ACC112 (cell line): ENCODE data around the gene RASSF3.
"Not testable (repeated sequence)": the region's sequence is repeated elsewhere in the genome, so short reads cannot be mapped to it uniquely, and the experiment has no call there.

Experiments
- H2AFZ ChIP-seq: fragments of 200-600 bp; sonication (generic); one replicate; pipeline ENCODE4 v1.6.0; 2017; ENCODE audit warnings: antibody characterized with exemption, low read length; ENCODE audit not compliant: unreplicated experiment
- H3K27ac ChIP-seq: fragments of 200-600 bp; sonication (generic); 2 replicates; pipeline ENCODE4 v1.5.1; 2014; ENCODE audit warnings: low read depth, mild to moderate bottlenecking, antibody characterized with exemption, low read length, moderate library complexity
- H3K27me3 ChIP-seq: fragments of 200-600 bp; sonication (generic); 2 replicates; pipeline ENCODE4 v1.6.1; 2014; ENCODE audit warnings: mild to moderate bottlenecking, antibody characterized with exemption, low read length, moderate library complexity, mixed read lengths; ENCODE audit not compliant: insufficient read depth
- H3K36me3 ChIP-seq: fragments of 200-600 bp; sonication (generic); 2 replicates; pipeline ENCODE4 v1.6.1; 2016; ENCODE audit warnings: mild to moderate bottlenecking, antibody characterized with exemption, low read length, moderate library complexity, mixed read lengths; ENCODE audit not compliant: insufficient read depth
- H3K4me1 ChIP-seq: fragments of 200-600 bp; sonication (generic); one replicate; pipeline ENCODE4 v1.6.1; 2016; ENCODE audit warnings: low read length, mixed read lengths; ENCODE audit not compliant: insufficient read depth, unreplicated experiment, control insufficient read depth
- H3K4me3 ChIP-seq: fragments of 200-600 bp; sonication (generic); 2 replicates; pipeline ENCODE4 v1.5.1; 2014; ENCODE audit warnings: mild to moderate bottlenecking, low read depth, low read length
- H3K79me2 ChIP-seq: fragments of 200-600 bp; sonication (generic); one replicate; pipeline ENCODE4 v1.6.0; 2016; ENCODE audit warnings: low read length; ENCODE audit not compliant: control insufficient read depth, unreplicated experiment, insufficient read depth

RASSF3 gene

DNA sequence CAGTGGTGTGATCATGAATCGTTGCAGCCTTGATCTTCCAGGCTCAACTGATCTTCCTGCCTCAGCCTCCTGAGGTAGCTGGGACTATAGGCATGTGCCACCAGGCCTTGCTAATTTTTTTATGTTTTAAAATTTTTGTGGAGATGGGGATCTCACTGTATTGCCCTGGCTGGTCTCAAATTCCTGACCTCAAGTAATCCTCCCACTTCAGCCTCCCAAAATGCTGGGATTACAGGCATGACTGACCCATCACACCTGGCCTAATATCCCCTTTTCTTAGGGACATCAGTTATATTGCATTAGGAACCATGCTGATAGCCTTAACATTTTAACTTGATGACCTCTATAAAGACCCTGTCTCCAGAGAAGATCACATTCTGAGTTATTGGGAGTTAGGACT, 42.8 kb downstream of the RASSF3 start:
- H3K4me3 ChIP-seq = no peak overlapping the region
- no peak overlapping the region for H3K27ac ChIP-seq
- H3K4me1 ChIP-seq = peaks cover 7% of the 10 kb centered on the region
- H2AFZ ChIP-seq = no peak overlapping the region
- H3K79me2 ChIP-seq = peaks cover 10% of the 10 kb centered on the region
- no peaks in the 10 kb centered on the region for H3K27me3 ChIP-seq
- H3K36me3 ChIP-seq = no peaks in the 10 kb centered on the region

DNA sequence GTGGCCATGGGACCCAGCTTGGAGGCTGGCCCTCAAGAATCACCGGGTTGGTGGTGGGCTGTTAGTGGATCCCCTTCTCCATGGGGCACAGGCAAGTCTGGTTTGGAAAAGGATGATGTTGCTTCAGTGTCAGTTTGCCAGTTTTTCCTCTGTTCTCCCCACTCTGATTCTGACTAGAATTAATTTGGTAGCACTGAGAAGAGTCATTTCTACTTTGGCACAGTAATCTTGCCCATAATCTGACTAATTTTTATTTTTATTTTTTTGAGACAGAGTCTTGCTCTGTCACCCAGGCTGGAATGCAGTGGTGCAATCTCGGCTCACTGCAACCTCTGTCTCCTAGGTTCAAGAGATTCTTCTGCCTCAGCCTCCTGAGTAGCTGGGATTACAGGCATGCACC, 43.6 kb downstream of the RASSF3 start:
- not testable (repeated sequence) for H3K4me3 ChIP-seq, H3K4me1 ChIP-seq, H3K27ac ChIP-seq, H3K27me3 ChIP-seq, H3K36me3 ChIP-seq, H2AFZ ChIP-seq
- H3K79me2 ChIP-seq = peaks cover 10% of the 10 kb centered on the region

DNA sequence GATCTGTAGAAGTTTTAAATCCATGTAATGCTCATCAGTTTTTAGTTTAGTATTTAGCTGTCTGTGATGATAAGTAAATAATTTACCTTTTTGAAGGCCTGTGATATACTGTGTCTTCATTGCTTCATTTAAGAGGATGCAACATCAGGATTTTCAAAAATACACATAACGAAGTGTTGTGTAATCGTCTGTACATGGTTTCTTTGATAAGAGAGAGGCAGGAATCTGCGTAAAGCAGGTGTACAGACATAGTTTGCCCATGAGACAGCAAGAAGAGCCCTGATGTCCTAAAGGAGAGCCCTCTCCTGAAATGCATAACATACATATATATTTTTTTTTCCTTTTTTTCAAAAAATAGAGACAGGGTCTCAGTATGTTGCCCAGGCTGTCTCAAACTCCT, 44.8 kb downstream of the RASSF3 start:
- no peak overlapping the region for H2AFZ ChIP-seq
- no peaks in the 10 kb centered on the region for H3K27me3 ChIP-seq
- peaks cover 7% of the 10 kb centered on the region for H3K79me2 ChIP-seq
- peaks cover 7% of the 10 kb centered on the region for H3K4me1 ChIP-seq
- no peak overlapping the region for H3K4me3 ChIP-seq
- H3K27ac ChIP-seq = no peak overlapping the region
- no peaks in the 10 kb centered on the region for H3K36me3 ChIP-seq

DNA sequence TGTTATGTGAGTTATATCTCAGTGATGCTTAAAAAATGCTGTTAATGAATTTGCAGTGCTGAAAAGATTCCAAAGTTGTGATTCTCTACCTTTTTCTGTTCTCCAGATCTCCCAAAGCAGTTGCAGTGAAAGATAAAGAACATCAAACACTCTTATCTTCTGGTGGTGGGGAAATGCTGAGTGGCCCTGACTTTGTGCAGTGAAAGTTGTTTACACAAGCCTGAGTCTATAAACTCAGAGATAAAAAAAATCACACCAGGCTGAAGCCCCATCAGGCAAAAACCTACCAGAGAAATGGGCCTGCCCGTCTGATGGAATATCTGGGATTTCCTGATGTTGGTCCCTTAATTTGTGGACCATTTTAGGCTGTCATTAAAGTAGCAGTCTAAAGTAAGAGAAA, 46.1 kb downstream of the RASSF3 start:
- H3K4me3 ChIP-seq = no peak overlapping the region
- peaks cover 7% of the 10 kb centered on the region for H3K79me2 ChIP-seq
- H3K27ac ChIP-seq = no peak overlapping the region

DNA sequence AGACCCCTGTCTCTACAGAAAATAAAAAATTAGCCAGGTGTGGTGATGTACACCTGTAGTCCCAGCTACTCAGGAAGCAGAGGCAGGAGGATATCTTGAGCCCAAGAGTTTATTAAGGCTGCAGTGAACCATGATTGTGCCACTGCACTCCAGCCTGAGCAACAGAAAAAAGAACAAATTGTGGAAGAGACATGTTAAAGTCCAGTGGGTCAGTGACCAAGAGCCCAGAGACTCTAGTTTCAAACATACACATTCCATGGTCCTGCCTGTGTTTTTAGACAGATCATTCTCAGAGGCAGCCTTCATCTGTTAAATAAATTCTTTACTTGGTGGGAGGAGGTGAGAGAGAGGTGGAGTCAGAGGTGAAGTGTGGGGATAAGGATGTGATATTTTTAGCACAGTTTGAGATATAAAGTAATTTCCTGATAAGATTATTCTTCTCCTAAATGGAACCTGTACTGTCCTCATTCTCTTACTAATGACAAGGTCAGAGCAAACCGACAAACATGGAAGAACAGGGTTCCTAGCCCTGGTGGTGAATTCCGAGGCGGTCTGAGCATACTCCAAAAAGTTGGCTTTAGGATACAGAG, 48.7 kb downstream of the RASSF3 start:
- H3K27ac ChIP-seq = no peak overlapping the region
- peaks cover under 1% of the 10 kb centered on the region for H3K4me1 ChIP-seq
- no peak overlapping the region for H2AFZ ChIP-seq
- no peaks in the 10 kb centered on the region for H3K36me3 ChIP-seq
- peaks cover 2% of the 10 kb centered on the region for H3K79me2 ChIP-seq
- H3K27me3 ChIP-seq = no peaks in the 10 kb centered on the region
- H3K4me3 ChIP-seq = no peak overlapping the region

More for the DNA sequence above, 46.1 kb downstream of the RASSF3 start:
- no peaks in the 10 kb centered on the region for H3K27me3 ChIP-seq
- no peak overlapping the region for H2AFZ ChIP-seq
- H3K4me1 ChIP-seq = peaks cover 7% of the 10 kb centered on the region
- no peaks in the 10 kb centered on the region for H3K36me3 ChIP-seq

DNA sequence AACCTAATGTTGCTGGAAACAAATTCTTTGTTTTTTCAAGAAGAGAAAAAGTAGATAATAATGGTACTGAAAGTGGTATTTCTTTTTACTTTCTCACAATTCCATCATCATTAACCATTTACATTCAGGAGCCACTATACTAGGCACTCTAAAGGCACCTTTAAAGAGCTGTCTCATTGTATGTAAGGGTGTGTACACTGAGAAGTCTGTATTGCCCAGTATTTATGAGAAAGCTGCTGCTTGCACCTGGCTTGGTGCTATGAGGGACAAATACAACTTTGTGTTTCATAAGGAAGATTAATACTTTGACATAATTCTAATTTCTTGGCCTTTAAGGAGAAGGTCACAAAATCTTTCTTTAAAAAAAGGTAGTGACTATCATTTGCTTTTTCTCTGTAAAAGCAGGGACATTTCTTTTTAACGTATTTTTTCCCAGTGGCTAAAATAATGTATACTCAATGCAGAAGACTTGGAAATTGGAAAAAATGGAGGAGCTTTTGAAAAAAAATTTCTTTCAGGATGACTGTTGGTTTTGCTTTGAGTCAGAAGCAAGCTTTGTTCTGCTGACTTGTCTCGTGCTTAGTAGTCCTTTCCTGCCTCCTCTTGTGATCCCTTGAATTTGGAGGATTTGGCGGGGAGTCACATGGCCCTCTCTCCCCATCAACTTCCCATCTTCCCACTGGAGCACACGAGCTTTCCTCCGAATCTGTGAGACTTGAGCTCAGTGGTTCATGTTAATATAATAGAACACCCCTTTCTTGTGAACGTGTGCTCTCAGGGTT, 50.1 kb downstream of the RASSF3 start:
- Histone ChIP-seq H3K27ac (no peak overlapping the region), H3K79me2 (peaks cover 2% of the 10 kb centered on the region), H3K4me3 (no peak overlapping the region), H3K4me1 (no peaks in the 10 kb centered on the region), H2AFZ (no peak overlapping the region), H3K36me3 (no peaks in the 10 kb centered on the region), H3K27me3 (no peaks in the 10 kb centered on the region)

DNA sequence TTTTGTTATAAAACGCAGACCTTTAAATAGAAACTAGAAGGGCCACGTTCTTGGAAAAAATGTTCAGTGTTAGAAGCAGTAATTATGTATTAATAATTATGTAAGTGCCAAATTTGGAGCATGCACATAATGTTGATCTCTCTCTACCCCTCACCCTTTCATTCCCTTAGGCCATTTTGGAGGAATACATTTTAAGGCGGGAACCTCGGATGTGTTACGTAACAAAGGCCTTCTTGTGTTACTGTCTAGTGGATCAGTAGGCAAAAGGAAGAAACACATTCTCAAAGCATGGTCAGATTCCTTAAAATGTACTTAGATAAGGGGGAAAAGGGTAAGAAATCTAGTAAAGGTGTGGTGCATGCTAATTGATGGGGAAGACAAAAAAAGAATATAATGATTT, 52.7 kb downstream of the RASSF3 start:
- no peaks in the 10 kb centered on the region for H3K36me3 ChIP-seq
- H3K79me2 ChIP-seq = peaks cover 11% of the 10 kb centered on the region
- no peaks in the 10 kb centered on the region for H3K27me3 ChIP-seq
- H3K27ac ChIP-seq = no peak overlapping the region
- no peaks in the 10 kb centered on the region for H3K4me1 ChIP-seq
- H3K4me3 ChIP-seq = no peak overlapping the region
- H2AFZ ChIP-seq = no peak overlapping the region

DNA sequence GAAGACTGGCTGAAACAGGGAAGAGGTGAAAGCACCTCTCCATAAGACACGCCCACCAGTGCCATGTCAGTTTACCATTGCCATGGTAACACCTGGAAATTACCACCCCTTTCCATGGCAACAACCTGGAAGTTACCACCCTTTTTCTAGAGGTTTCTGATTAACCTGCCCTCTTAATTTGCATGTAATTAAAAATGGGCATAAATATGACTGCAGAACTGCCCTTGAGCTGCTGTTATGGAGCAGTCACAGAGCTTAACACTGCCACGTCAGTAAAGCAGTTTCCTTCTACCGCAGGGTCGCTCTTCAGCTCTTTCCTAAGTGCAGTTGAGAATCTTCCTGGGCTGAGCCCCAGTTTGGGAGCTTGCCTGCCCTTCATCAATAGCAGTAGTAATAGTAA, 55.2 kb downstream of the RASSF3 start:
- no peaks in the 10 kb centered on the region for H3K27me3 ChIP-seq
- no peak overlapping the region for H3K4me3 ChIP-seq
- H3K36me3 ChIP-seq = no peaks in the 10 kb centered on the region
- peaks cover 9% of the 10 kb centered on the region for H3K4me1 ChIP-seq
- H3K27ac ChIP-seq = no peak overlapping the region
- peaks cover 14% of the 10 kb centered on the region for H3K79me2 ChIP-seq
- no peak overlapping the region for H2AFZ ChIP-seq

DNA sequence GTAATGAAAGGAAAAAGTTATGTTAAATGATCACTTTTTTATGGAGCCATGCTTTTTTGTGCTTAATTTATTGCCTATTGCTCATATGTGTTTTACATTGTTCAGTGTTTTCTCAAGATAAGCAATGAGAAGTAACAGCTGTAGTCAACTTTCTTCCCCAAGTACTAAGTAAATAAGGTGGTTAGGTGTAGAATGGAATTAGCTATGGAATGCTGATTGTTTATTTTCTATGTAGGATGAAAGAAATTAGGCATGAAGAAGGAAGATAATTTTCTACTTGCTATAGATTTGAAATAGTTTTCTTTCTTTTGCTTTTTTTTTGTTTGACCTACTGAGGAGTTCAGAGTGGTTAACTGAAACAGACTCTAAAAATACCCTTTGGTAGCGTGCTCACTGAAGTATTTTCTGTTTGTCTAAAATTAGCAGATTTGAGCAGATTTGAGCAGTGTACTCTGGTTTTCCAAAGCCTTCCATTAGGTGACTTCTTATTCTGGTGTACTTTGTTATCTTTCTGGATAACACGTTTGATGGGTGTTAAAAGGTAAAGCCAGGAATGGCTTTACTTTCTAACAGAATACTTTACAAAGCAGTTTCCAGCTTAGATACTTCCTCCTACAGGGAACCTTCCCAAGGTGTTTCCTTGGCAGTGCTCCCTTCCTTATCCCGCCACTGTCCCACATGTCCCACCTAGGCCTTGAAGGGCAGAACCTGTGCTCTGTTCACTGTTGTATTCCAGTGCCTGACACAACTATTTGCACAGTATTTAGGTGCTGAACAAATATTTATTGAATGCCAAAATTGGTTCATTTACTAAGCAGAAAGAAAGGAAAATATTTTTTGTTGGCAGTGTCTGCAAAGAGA, 56.0 kb downstream of the RASSF3 start:
- no peak overlapping the region for H3K4me3 ChIP-seq

DNA sequence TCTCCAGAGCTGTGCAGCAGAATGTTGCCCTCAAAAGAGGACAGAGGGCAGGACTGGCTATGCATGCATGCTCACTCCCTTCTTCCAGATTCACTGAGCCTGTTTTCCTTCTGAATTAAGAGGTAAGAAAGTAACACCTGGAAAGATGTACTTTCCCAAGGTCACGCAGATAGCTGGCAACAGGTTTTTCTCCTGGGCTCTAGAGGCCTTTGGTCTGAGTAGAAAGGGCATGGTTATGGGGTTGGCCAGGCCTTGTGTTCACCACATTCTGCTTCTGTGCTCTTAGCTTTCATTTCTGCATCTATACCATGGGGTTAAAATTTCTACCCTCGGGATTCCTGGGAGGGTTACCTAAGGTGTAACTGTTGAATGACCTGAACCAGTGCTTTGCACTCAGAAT, 57.5 kb downstream of the RASSF3 start:
- Histone ChIP-seq H3K27ac (no peak overlapping the region), H3K27me3 (no peaks in the 10 kb centered on the region), H3K4me3 (no peak overlapping the region), H3K79me2 (peaks cover 15% of the 10 kb centered on the region), H3K4me1 (peaks cover 19% of the 10 kb centered on the region), H3K36me3 (no peaks in the 10 kb centered on the region), H2AFZ (no peak overlapping the region)

More for the DNA sequence above, 56.0 kb downstream of the RASSF3 start:
- no peaks in the 10 kb centered on the region for H3K36me3 ChIP-seq
- H3K79me2 ChIP-seq = peaks cover 17% of the 10 kb centered on the region
- H3K27me3 ChIP-seq = no peaks in the 10 kb centered on the region
- peaks cover 16% of the 10 kb centered on the region for H3K4me1 ChIP-seq
- H2AFZ ChIP-seq = no peak overlapping the region
- no peak overlapping the region for H3K27ac ChIP-seq
